Neutrophil (primary cell): ENCODE data around the gene CARF.

Experiments
- H3K27ac ChIP-seq: fragments of 200-600 bp; sonication (generic); 2 replicates; pipeline ENCODE4 v1.5.1; 2016; ENCODE audit warnings: mild to moderate bottlenecking, moderate library complexity
- H3K27me3 ChIP-seq: fragments of 200-600 bp; sonication (generic); 2 replicates; pipeline ENCODE4 v1.6.0; 2016; ENCODE audit warnings: mild to moderate bottlenecking
- H3K36me3 ChIP-seq: fragments of 200-600 bp; sonication (generic); 2 replicates; pipeline ENCODE4 v1.5.1; 2017
- H3K4me1 ChIP-seq, 2 experiments: fragments of 200-600 bp in 1 of 2; sonication (generic) in 1 of 2; 1 replicate in 1 of 2; 2 replicates in 1 of 2; pipeline versions ENCODE4 v1.5.1 to v1.6.1; 2013 to 2016; ENCODE audit warnings: low read depth in 1 of 2, low read length in 1 of 2, mild to moderate bottlenecking in 1 of 2, moderate library complexity in 1 of 2; ENCODE audit not compliant: control insufficient read depth in 1 of 2, insufficient read depth in 1 of 2
- H3K4me3 ChIP-seq, 2 experiments: fragments of 200-600 bp in 1 of 2; sonication (generic) in 1 of 2; 1 replicate in 1 of 2; 2 replicates in 1 of 2; pipeline ENCODE4 v1.5.1; 2013 to 2016; ENCODE audit warnings: low read depth in 1 of 2, low read length in 1 of 2, mild to moderate bottlenecking in 1 of 2, moderate library complexity in 1 of 2
- H3K9me3 ChIP-seq: fragments of 200-600 bp; sonication (generic); 2 replicates; pipeline ENCODE4 v1.5.1; 2016
- TF ChIP-seq, protein P1 (sequence below): fragments of 200-600 bp; sonication (generic); IDR thresholded peaks from 2 replicates; pipeline ENCODE4 v1.5.1; 2016; ENCODE audit warnings: antibody characterized with exemption

CARF gene

GRCh38 chr2:203035879-203036470 is 123.9 kb downstream of the CARF start:
- H3K27ac ChIP-seq, result no peak overlapping the region
- no peaks in the 10 kb centered on the region for H3K9me3 ChIP-seq
- no peaks in the 10 kb centered on the region for H3K4me1 ChIP-seq
- H3K36me3 ChIP-seq, result no peaks in the 10 kb centered on the region
- H3K4me3 ChIP-seq, result no peak overlapping the region
- no peaks in the 10 kb centered on the region for H3K27me3 ChIP-seq
- TF ChIP-seq, protein P1, sequence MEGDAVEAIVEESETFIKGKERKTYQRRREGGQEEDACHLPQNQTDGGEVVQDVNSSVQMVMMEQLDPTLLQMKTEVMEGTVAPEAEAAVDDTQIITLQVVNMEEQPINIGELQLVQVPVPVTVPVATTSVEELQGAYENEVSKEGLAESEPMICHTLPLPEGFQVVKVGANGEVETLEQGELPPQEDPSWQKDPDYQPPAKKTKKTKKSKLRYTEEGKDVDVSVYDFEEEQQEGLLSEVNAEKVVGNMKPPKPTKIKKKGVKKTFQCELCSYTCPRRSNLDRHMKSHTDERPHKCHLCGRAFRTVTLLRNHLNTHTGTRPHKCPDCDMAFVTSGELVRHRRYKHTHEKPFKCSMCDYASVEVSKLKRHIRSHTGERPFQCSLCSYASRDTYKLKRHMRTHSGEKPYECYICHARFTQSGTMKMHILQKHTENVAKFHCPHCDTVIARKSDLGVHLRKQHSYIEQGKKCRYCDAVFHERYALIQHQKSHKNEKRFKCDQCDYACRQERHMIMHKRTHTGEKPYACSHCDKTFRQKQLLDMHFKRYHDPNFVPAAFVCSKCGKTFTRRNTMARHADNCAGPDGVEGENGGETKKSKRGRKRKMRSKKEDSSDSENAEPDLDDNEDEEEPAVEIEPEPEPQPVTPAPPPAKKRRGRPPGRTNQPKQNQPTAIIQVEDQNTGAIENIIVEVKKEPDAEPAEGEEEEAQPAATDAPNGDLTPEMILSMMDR, result no peak
